Astrocyte (in vitro differentiated cells and primary cell): ENCODE measurements around the gene CD22. TPM values are rescaled to one million over a fixed set of nuclear protein-coding genes. Genes with fewer than 3 reads are reported as not detected.
A peak's percentile ranks its signal among the peaks of the same experiment; 100 is the strongest.

ENCODE experiments used
- DNase-seq: peaks from one replicate; pipeline ENCODE4 v3.0.0-alpha.2; 2010; ENCODE audit warnings: low read depth
- FAIRE-seq: peaks from 2 replicates; lab custom pipeline; 2011; peaks lifted over from hg19 to GRCh38; lab: Jason Lieb, UNC
- H2AFZ ChIP-seq: 2 replicates; pipeline ENCODE4 v1.6.0; 2012; ENCODE audit warnings: low read depth, low read length, inconsistent platforms
- H3K27ac ChIP-seq: 2 replicates; pipeline ENCODE4 v1.5.1; 2011; ENCODE audit warnings: low read depth, low read length, inconsistent platforms
- H3K27me3 ChIP-seq: 2 replicates; pipeline ENCODE4 v1.6.0; 2011; ENCODE audit warnings: low read length, inconsistent platforms; ENCODE audit not compliant: insufficient read depth
- H3K36me3 ChIP-seq: 2 replicates; pipeline ENCODE4 v1.5.1; 2011; ENCODE audit warnings: low read length, inconsistent platforms; ENCODE audit not compliant: insufficient read depth
- H3K4me1 ChIP-seq: 2 replicates; pipeline ENCODE4 v1.5.1; 2011; ENCODE audit warnings: low read length, inconsistent platforms; ENCODE audit not compliant: insufficient read depth
- H3K4me2 ChIP-seq: 2 replicates; pipeline ENCODE4 v1.6.0; 2012; ENCODE audit warnings: low read length, inconsistent platforms
- H3K4me3 ChIP-seq: 2 replicates; pipeline ENCODE4 v1.5.1; 2011; ENCODE audit warnings: low read depth, mild to moderate bottlenecking, low read length, inconsistent platforms; ENCODE audit not compliant: insufficient read depth
- H3K79me2 ChIP-seq: 2 replicates; pipeline ENCODE4 v1.6.0; 2012; ENCODE audit warnings: mild to moderate bottlenecking, low read length, inconsistent platforms; ENCODE audit not compliant: insufficient read depth
- H3K9ac ChIP-seq: 2 replicates; pipeline ENCODE4 v1.6.0; 2012; ENCODE audit warnings: mild to moderate bottlenecking, low read length, inconsistent platforms
- H3K9me3 ChIP-seq: 2 replicates; pipeline ENCODE4 v1.5.1; 2012; ENCODE audit warnings: low read depth, mild to moderate bottlenecking, low read length, inconsistent platforms; ENCODE audit not compliant: insufficient read depth
- H4K20me1 ChIP-seq: 2 replicates; pipeline ENCODE4 v1.6.0; 2012; ENCODE audit warnings: low read length, inconsistent platforms; ENCODE audit not compliant: insufficient read depth
- H3K27ac Mint-ChIP-seq: one replicate; pipeline ENCODE4 v1.8.0; 2021; ENCODE audit warnings: mild to moderate bottlenecking, mixed read lengths; ENCODE audit not compliant: unreplicated experiment
- H3K27me3 Mint-ChIP-seq: one replicate; pipeline ENCODE4 v1.8.0; 2021; ENCODE audit warnings: low read depth, mixed read lengths; ENCODE audit not compliant: unreplicated experiment
- H3K36me3 Mint-ChIP-seq: one replicate; pipeline ENCODE4 v1.8.0; 2021; ENCODE audit warnings: low read depth, mixed read lengths; ENCODE audit not compliant: unreplicated experiment
- H3K4me1 Mint-ChIP-seq: one replicate; pipeline ENCODE4 v1.8.0; 2021; ENCODE audit warnings: low read depth, mixed read lengths; ENCODE audit not compliant: unreplicated experiment
- H3K4me3 Mint-ChIP-seq: one replicate; pipeline ENCODE4 v1.8.0; 2021; ENCODE audit warnings: mild to moderate bottlenecking, moderate library complexity, mixed read lengths; ENCODE audit not compliant: unreplicated experiment
- H3K9me3 Mint-ChIP-seq: one replicate; pipeline ENCODE4 v1.8.0; 2021; ENCODE audit warnings: mild to moderate bottlenecking, mixed read lengths; ENCODE audit not compliant: unreplicated experiment
- CTCF ChIP-seq: IDR thresholded peaks from 2 replicates; pipeline ENCODE4 v1.5.1; 2011; ENCODE audit warnings: low read depth, mild to moderate bottlenecking, inconsistent platforms, low read length, moderate library complexity; ENCODE audit not compliant: insufficient read depth
- EZH2 ChIP-seq: IDR thresholded peaks from 2 replicates; pipeline ENCODE4 v1.6.1; 2012; ENCODE audit warnings: mild to moderate bottlenecking, low read length, inconsistent platforms; ENCODE audit not compliant: insufficient read depth
- total RNA-seq: library from RNA; stranded (reverse); gene quantifications from 2 replicates; pipeline ENCODE4 v1.2.1, GENCODE V29; 2021

CD22 gene
- total RNA-seq, 1 donor from 2014 or later: not detected

GRCh38 chr19:35304036-35304435, 25.0 kb upstream of the CD22 start:
- H2AFZ ChIP-seq: no peak overlapping the region
- no peak for TF ChIP-seq CTCF
- no peak for TF ChIP-seq EZH2
- no peak overlapping the region for H3K9ac ChIP-seq
- DNase-seq (no peak), FAIRE-seq (no peak)
- no peak overlapping the region for H3K4me2 ChIP-seq
- no peaks in the 10 kb centered on the region for H3K9me3 Mint-ChIP-seq
- no peaks in the 10 kb centered on the region for H3K9me3 ChIP-seq
- H4K20me1 ChIP-seq: no peaks in the 10 kb centered on the region
- no peak overlapping the region for H3K4me3 Mint-ChIP-seq
- H3K27me3 Mint-ChIP-seq: peaks cover 25% of the 10 kb centered on the region
- peaks cover 9% of the 10 kb centered on the region for H3K4me1 Mint-ChIP-seq
- no peaks in the 10 kb centered on the region for H3K36me3 ChIP-seq
- H3K4me3 ChIP-seq: no peak overlapping the region
- no peak overlapping the region for H3K27ac ChIP-seq
- H3K79me2 ChIP-seq: no peaks in the 10 kb centered on the region
- no peaks in the 10 kb centered on the region for H3K36me3 Mint-ChIP-seq
- H3K27me3 ChIP-seq: no peaks in the 10 kb centered on the region
- H3K27ac Mint-ChIP-seq: peak overlapping the region; percentile 12
- H3K4me1 ChIP-seq: no peaks in the 10 kb centered on the region

- no peak overlapping the region for H3K27ac ChIP-seq
- no peaks in the 10 kb centered on the region for H3K79me2 ChIP-seq
- no peaks in the 10 kb centered on the region for H3K36me3 ChIP-seq
- H3K9me3 Mint-ChIP-seq: no peaks in the 10 kb centered on the region
- H3K27ac Mint-ChIP-seq: peak overlapping the region; percentile 62
- H3K27me3 ChIP-seq: no peaks in the 10 kb centered on the region
- H4K20me1 ChIP-seq: no peaks in the 10 kb centered on the region
- no peak overlapping the region for H3K9ac ChIP-seq
- no peaks in the 10 kb centered on the region for H3K9me3 ChIP-seq
- peaks cover 28% of the 10 kb centered on the region for H3K27me3 Mint-ChIP-seq
- no peak overlapping the region for H2AFZ ChIP-seq
- H3K4me2 ChIP-seq: no peak overlapping the region
- FAIRE-seq: no peak
- H3K4me1 Mint-ChIP-seq: peaks cover 15% of the 10 kb centered on the region
- TF ChIP-seq EZH2 (no peak), CTCF (no peak)
- no peak overlapping the region for H3K4me3 ChIP-seq
- no peak for DNase-seq
- H3K36me3 Mint-ChIP-seq: no peaks in the 10 kb centered on the region
- no peaks in the 10 kb centered on the region for H3K4me1 ChIP-seq
- no peak overlapping the region for H3K4me3 Mint-ChIP-seq
These were observed 23.8 kb upstream of the CD22 start for GRCh38 chr19:35305181-35305580.

- no peak overlapping the region for H2AFZ ChIP-seq
- no peaks in the 10 kb centered on the region for H3K27me3 ChIP-seq
- TF ChIP-seq EZH2: no peak
- no peak for TF ChIP-seq CTCF
- H3K79me2 ChIP-seq: no peaks in the 10 kb centered on the region
- peaks cover 15% of the 10 kb centered on the region for H3K4me1 Mint-ChIP-seq
- no peak overlapping the region for H3K27ac ChIP-seq
- FAIRE-seq (no peak), DNase-seq (no peak)
- H3K36me3 Mint-ChIP-seq: no peaks in the 10 kb centered on the region
- no peak overlapping the region for H3K4me3 Mint-ChIP-seq
- peaks cover 36% of the 10 kb centered on the region for H3K27me3 Mint-ChIP-seq
- H3K9me3 ChIP-seq: no peaks in the 10 kb centered on the region
- no peak overlapping the region for H3K9ac ChIP-seq
- H3K36me3 ChIP-seq: no peaks in the 10 kb centered on the region
- H4K20me1 ChIP-seq: no peaks in the 10 kb centered on the region
- peak overlapping the region; percentile 79 for H3K27ac Mint-ChIP-seq
- no peak overlapping the region for H3K4me2 ChIP-seq
- no peaks in the 10 kb centered on the region for H3K4me1 ChIP-seq
- H3K4me3 ChIP-seq: no peak overlapping the region
- H3K9me3 Mint-ChIP-seq: no peaks in the 10 kb centered on the region
These were observed 22.3 kb upstream of the CD22 start for GRCh38 chr19:35306473-35307246.
